ENCODE results near the gene TULP4.
"Not testable (repeated sequence)": the region's sequence is repeated elsewhere in the genome, so short reads cannot be mapped to it uniquely, and the experiment has no call there.

The TULP4 gene

DNA sequence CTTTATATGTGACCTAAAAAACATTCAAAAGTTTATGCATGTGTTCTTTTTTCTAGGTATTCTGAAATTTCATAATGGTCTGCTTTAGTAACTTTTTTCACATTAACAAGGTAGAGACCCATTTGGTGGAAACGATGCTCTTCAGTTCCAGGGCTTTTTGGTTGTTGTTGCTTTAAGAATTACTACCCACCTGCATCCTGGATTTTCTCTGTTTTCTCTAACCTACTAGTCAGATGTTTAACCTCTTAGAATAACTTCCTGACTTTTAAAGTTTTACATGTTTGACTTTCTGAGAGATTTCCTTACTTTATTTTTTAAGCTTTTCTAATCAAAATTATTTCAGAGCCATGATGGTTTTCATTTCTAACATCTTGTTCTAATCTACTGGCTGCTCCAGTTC is 14.9 kb downstream of the TULP4 start:
- no peak for DNase-seq (ENCODE audit: low read depth, low spot score)

DNA sequence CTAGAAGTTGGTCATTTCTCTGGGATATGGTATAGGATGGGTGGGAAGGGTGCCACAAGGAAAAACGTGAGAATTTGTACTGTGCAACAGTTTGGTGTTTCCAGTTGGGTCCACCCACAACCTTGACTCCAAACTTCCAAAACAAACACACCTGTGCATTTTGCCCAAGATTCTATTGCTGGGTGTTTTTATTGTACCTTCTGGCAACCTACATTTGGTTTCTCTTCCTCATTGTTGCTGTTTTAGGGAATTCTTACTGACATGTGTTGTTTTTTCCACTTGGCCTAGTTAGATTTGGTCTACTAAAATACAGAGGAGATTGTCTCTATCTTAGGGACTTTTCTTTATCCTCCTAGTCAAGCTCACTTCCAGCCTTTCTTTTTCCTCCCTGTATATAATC is 16.7 kb downstream of the TULP4 start:
- no peak for DNase-seq (ENCODE audit: low read depth, low spot score)

DNA sequence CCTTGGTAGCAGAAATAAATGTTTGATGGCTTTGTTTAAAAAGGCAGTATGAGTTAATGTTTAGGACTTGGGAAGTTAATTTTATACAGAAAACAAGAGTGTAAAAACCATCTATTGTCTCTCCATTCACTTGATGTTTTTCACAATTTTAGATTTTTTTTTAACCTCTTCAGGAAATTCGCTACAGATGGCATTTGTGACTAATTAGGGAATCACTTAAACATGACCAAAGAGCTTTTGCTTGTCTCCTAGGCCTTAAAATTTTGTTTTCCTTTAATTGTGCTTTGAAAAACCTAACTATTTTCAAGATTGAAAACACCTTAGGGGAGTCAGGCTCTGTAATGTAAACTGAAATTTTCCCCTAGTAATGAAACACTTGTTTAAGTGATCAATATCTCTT is 17.3 kb downstream of the TULP4 start:
- no peak for DNase-seq (ENCODE audit: low read depth, low spot score)

DNA sequence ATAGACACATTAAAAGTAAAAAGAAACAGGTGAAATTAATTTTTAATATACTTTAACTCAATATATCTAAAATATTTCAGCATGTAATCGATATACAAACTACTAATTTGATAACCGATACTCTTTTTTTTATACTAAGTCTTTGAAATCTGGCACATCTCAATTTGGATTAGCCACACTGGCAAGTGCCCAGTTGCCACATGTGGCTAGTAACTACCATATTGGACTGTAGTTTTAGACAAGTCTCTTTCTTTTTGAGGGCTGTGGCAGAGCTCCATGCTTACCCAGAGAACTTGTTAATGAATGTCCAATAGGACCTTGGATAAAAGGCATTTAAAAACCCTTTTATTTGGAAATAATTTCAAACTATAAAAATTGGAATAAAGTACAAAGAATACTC is 17.8 kb downstream of the TULP4 start:
- no peak for DNase-seq (ENCODE audit: low read depth, low spot score)

DNA sequence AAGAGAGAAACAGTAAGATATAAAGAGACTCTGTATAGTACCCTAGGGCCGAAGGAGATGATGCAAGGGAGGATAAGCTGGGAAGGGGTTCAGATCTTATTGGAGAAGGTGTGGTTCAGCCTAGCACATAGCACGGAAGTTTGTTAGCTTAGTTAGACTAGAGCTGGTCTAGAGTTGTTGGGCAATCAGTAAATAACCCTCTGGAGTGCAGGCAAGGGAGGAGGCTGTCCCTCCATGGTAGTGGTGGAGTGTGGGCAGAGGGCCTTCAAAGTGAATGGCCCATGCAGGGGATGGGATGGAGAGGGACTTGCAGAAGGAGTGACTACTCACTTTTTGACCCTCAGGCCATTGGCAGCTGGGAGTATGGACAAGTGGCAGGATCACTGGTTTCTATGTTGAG is 20.0 kb downstream of the TULP4 start:
- DNase-seq (ENCODE audit: low read depth, low spot score) = no peak

DNA sequence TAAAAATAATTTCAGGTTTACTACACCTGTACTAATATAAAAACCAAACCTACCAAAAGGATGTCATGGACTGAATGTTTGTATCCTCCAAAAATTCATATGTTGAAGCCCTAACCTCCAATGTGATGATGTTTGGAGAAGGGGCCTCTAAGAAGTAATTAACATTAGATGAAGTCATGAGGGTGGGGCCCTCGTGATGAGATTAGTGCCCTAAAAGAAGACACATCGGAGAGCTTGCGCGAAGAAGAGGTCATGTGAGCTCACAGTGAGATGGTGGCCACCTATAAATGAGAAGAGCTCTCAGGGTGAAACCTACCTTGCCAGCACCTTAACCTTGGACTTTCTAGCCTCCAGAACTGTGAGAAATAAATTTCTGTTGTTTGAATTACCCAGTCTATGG is 20.8 kb downstream of the TULP4 start:
- DNase-seq (ENCODE audit: low read depth, low spot score) = no peak

DNA sequence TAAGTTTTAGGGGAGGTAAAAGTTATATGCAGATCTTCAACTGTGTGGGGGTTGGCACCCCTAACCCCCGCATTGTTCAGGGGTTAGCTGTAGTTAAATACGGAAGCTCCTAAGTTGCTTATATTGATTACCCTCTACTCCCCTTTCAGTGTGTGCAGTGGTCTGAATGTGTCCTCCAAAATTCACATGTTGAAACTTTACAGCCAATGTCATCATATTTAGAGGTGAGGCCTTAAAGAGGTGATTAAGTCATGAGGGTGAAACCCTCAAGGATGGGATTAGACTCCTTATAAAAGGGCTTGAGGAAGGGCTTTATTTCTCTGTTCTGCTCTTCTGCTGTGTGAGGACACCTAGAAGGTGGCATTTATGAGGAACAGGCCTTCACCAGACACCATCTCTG is 22.3 kb downstream of the TULP4 start:
- DNase-seq (ENCODE audit: low read depth, low spot score) = no peak

DNA sequence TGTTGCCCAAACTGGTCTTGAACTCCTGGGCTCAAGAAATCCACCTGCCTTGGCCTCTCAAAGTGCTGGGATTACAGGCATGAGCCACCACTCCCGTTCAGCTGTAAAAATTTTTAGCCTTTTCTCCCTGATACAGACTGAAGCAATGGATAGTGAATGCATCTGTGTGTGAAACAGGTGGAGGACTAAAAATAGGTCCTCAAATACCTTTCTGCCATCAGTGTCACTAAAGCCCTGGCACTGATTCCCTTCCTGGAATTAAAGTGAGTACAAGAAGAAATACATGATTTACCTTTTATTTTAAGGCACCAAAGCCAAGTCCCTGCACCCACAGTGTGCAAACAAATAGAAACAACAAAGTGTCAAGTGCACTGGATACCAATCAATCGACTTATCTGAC is 25.1 kb downstream of the TULP4 start:
- DNase-seq (ENCODE audit: low read depth, low spot score) = no peak

DNA sequence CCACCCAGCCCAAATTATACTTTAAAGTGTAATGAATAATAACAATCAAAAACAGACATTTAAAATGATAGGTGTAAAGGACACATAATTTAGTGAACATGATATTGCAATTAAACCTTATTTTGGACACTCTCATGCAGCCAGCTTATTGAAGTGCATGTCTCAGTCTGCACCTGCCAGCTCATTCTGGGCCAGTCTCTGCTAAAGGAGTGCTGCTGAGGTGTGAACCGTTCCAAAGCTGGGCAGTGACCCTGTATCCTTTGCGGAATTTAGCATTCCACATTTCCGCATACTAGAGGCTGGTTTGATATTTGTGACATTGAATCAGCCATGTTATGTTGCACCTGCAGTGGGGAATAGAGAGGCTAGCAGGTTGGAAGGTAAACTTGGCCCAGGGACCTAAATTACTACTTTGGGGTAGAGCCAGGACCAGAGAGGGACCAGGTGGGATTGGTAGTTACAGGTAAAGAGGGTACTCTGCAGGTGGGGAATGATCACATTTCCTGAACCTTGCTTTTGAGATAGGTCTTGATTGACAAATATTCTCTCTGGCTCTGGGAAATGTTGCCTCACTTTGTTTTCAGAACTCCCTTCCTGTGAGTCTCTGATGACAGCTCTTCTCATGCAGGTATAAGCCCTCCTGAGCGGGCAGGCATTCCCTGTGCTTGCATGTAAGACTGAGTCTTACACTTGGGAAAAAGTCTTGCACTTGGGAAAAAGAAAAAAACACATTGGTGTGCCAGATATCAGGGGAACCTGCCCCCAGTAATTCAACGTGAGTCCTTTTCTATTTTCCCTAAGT is 26.2 kb downstream of the TULP4 start:
- DNase-seq (ENCODE audit: low read depth, low spot score) = no peak

DNA sequence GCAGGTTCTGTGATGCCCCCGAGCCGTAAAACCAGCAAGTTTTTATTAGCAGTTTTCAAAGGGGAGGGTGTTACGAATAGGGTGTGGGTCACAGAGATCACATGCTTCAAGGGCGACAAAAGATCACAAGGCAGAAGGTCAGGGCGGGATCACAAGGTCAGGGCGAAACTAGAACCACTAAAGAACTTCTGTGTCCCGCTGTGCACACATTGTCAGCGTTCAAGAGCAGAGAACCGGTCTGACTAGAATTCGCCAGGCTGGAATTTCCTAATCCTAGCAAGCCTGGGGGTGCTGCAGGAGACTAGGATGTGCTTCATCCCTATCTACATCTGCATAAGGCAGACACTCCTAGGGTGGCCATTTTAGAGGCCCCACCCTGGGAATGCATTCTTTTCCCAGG is 26.9 kb downstream of the TULP4 start:
- DNase-seq (ENCODE audit: low read depth, low spot score) = not testable (repeated sequence)

DNA sequence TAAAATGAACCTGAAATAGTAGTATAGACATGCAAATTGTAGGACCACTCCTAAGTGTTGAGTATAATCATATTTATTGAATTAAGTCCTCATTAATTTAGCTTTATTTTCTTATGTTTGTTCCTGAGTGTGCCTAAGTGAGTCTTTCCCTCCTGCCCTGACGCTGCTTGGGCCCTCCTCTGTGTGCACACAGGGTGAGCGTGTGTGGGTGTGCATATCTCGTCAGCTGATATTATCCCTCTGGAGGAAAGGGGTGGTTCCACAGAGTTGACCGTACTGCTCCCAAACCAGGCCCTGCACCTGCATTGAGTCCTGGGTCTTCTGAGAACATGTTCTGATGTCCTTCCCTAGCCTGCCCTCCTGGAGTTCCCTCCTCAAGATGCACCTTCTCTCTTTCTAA is 28.0 kb downstream of the TULP4 start:
- DNase-seq (ENCODE audit: low read depth, low spot score) = no peak

DNA sequence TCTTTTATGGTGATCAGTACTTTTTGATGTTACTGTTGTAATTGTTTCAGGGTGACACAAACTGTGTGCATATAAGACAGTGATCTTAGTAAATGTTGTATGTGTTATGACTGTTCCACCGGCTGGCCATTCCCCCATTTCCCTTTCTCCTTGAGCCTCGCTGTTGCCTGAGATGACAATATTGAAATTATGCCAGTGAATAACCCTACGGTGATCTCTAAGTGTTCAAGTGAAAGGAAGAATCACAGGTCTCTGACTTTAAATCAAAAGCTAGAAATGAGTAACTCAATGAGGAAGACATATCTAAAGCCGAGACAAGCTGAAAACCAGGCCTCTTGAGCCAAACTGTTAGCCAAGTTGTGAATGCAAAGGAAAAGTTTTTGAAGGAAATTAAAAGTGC is 32.3 kb downstream of the TULP4 start:
- no peak for DNase-seq (ENCODE audit: low read depth, low spot score)

DNA sequence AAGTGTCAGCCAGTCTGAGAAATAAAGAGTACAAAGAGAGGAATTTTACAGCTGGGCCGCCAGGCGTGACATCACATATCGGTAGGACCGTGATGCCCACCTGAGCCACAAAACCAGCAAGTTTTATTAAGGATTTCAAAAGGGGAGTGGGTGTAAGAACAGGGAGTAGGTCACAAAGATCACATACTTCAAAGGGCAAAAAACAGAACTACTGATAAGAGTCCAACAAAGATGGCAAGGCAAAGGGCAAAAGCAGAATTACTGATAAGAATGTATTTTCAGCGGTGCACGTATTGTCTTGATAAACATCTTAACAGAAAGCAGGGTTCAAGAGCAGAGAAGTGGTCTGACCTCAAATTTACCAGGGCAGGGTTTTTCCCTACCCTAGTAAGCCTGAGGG is 33.2 kb downstream of the TULP4 start:
- DNase-seq (ENCODE audit: low read depth, low spot score) = not testable (repeated sequence)

DNA sequence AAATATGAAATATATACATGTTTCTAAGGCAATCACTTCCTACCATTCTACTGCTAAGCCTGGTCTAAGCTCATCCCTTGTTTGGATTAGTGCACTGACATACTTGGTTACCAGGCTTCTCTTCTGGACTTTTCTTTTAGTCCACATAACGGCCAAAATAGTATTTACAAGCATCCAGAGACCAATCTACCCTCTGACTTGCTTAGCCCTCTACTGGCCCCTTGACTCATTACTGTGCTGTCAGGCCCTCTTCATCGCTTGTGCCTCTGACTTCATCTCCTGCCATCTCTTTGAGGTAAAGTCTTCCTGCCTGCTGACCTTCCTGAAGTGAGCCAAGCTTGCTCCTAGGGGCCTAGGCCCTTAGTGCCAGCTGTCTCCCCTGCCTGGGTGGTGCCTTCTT is 35.1 kb downstream of the TULP4 start:
- no peak for DNase-seq (ENCODE audit: low read depth, low spot score)

DNA sequence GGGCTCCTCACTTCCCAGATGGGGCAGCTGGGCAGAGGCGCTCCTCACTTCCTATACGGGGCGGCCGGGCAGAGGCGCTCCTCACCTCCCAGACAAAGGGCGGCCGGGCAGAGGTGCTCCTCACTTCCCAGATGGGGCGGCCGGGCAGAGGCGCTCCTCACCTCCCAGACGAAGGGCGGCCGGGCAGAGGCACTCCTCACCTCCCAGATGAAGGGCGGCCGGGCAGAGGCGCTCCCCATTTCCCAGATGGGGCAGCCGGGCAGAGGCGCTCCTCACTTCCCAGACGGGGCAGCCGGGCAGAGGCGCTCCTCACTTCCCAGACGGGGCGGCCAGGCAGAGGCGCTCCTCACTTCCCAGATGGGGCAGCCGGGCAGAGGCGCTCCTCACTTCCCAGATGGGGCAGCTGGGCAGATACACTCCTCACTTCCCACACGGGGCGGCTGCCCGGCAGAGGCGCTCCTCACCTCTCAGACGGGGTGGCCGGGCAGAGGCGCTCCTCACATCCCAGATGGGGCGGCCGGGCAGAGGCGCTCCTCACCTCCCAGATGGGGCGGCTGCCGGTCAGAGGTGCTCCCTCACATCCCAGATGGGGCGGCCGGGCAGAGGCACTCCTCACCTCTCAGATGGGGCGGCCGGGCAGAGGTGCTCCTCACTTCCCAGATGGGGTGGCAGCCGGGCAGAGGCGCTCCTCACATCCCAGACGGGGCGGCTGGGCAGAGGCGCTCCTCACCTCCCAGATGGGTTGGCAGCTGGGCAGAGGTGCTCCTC is 36.7 kb downstream of the TULP4 start:
- DNase-seq (ENCODE audit: low read depth, low spot score) = not testable (repeated sequence)

DNA sequence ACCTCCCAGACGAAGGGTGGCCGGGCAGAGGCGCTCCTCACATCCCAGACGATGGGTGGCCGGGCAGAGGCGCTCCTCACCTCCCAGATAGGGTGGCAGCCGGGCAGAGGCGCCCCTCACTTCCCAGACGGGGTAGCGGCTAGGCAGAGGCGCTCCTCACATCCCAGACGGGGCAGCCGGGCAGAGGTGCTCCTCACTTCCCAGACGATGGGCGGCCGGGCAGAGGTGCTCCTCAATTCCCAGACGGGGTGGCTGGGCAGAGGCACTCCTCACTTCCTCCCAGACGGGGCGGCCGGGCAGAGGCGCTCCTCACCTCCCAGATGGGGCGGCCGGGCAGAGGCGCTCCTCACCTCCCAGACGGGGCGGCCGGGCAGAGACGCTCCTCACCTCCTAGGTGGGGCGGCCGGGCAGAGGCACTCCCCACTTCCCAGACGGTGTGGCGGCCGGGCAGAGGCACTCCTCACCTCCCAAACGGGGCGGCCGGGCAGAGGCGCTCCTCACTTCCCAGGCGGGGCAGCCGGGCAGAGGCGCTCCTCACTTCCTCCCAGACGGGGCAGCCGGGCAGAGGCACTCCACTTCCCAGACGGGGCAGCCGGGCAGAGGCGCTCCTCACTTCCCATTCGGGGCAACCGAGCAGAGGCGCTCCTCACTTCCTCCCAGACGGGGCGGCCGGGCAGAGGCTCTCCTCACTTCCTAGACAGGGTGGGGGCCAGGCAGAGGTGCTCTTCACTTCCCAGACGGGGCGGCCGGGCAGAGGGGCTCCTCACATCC is 37.4 kb downstream of the TULP4 start:
- not testable (repeated sequence) for DNase-seq (ENCODE audit: low read depth, low spot score)

DNA sequence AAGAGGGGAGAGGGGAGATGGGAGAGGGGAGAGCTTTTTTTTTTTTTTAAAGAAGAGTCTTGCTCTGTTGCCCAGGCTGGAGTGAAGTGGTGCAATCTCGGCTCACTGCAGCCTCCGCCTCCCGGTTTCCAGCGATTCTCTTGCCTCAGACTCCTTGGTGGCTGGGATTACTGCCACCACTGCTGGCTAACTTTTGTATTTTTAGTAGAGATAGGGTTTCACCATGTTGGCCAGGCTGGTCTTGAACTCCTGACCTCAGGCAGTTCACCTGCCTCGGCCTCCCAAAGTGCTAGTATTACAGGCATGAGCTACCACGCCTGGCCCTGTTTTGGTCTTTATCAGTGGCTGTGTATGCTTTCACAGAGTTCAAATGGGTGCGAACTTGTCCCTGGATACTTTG is 38.5 kb downstream of the TULP4 start:
- DNase-seq (ENCODE audit: low read depth, low spot score) = not testable (repeated sequence)

DNA sequence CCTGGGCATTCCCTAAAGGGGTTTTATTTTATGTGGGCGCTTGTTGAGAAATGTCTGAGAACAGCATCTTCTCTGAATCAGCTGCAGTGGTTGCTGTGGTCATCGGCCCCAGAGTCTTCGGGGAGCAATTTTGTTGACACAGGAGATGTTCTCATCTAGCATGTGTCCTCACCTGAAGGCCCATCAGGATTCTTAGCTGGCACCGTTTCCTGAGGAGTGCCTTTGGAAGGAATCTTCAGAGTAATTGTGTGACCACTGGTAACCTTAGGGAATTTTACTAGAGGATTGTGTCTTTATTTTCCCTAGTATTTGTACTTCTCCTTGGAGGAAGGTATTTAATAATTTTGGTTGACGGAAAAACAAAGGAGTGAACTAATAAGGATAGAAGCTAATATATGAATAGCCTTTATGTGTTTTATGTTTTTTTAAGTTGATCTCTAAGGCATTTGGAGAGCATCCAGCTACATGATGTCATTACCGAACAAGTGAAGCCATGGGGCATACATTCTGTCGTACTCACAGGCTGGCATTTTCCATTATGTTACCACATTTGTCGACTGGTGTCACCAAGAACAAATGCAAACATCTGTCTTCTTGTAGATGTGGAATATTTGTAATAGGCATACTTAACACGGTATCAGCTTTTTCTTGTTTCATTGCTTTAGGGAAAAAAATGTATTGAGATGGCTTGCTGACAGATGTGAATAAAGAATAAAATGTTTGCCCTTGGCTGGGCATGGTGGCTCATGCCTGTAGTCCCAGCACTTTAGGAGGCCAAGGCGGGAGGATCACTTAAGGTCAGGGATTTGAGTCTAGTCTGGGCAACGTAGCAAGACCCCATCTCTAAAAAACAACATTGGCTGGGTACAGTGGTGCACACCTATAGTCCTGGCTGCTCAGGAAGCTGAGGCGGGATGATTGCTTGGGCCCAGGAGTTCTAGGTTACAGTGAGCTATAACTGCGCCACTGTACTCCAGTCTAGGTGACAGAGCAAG is 41.9 kb downstream of the TULP4 start:
- no peak for DNase-seq (ENCODE audit: low read depth, low spot score)

DNA sequence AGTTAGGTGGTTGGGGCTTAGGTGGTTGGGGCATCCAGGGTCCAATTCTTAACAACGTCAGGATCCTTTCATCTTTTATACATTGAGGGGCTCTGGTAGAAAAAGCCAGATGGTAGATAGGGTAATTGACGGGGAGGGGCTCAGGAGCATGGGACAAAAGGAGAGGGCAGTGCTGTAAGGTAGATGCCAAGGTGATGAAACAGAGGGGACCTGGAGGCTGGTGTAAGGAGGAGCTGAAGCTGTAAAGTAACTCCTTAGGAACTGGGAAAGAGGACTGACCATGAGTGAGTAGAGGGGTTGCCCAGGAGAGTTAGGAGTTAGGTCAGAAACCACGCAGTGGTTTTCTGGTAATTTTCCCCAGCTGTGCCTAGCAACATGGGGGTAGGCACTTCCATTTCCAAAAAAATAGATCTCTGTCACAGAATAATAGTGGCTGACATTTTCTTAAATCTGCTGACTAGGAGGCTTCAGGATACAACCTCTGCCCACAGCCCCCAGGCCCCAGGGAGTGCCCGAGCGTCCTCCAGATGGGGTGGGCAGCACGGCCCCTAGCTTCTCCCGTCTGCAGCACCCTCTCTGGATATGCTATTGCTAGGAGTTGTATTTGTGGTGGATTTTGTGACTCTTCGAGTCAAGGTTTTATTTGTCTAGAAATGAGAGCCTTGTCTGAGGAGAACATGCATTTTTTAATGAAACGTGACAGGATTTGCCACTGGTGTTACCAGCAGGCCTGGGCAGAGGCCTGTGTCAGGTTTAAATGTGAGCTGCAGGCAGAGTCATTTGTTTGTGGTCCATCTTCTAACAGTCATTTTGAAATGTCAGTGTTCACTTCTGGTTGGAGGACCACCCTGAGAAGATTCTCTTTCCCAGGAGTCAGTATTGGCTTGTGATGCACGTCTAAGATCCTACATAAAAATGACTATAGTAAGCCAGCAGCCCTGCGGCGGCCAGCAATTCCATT is 44.6 kb downstream of the TULP4 start:
- DNase-seq (ENCODE audit: low read depth, low spot score) = no peak
